T-helper 2 cell (primary cell): ENCODE data around the gene CRYBG1.

Experiments used
- DNase-seq, 5 experiments: peaks; one replicate each; pipeline versions ENCODE4 v3.0.0 to v3.0.0-alpha.2; 2012 to 2022

CRYBG1 gene

DNA sequence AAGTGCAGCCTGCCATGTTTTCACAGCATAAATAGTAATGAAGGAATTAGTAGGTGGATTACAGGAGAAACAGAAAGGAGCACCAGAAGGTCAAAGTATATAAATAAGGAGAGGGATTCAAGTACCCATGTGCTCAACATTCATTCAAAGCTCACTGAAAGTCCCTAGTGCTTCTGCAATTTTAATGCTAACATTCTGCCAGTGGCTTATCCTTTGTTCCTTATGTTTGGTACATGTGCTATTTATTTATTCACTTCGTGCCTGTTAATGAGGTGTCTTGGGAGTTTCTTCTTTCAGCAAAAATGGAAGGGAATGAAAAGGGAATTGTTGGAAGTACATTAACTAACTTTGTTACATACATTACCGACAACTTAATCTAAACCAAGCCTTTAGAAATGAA, 105.7 kb downstream of the CRYBG1 start:
- DNase-seq: no peak

GRCh38 chr6:106468935-106469334, 108.4 kb downstream of the CRYBG1 start:
- no peak for DNase-seq

DNA sequence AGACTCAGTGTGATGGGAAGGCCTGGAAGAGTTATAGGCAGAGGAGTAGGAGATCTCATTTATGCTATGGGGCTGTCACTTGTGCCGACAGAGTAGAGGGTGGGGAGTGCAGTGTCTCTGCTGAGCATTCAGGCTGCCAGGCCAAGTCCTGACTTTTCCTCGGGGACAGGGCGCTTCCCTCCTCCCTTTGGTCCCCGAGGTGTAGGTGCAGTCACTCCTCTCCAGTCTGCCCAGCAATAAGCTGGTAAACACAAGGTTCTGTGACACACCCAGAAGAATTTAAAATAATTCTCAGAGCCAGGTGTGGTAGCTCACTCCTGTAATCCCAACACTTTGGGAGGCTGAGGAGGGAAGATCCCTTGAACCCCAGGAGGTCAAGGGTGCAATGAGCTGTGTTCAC, 109.4 kb downstream of the CRYBG1 start:
- DNase-seq: no peak

GRCh38 chr6:106470316-106470715, 109.8 kb downstream of the CRYBG1 start:
- DNase-seq: no peak

DNA sequence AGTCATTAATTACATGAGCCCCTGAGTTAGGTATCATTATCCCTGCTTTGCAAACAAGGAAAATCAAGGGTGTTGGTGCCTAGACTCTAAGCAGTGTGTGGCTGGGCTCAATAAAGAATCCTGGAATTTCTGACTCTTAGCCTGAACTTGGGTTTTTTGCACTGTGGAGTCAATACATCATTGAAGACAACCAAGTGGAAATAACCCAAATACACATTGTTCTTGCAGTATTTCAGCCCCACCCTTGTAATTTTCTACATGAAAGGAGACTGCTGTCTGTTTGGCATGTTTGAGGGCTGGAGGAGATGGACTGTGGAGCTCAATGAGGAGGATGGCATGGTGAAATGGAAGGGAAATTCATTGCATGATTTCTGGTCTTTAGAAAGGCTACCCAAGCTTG, 110.3 kb downstream of the CRYBG1 start:
- no peak for DNase-seq

GRCh38 chr6:106473812-106474211, 113.3 kb downstream of the CRYBG1 start:
- no peak for DNase-seq

DNA sequence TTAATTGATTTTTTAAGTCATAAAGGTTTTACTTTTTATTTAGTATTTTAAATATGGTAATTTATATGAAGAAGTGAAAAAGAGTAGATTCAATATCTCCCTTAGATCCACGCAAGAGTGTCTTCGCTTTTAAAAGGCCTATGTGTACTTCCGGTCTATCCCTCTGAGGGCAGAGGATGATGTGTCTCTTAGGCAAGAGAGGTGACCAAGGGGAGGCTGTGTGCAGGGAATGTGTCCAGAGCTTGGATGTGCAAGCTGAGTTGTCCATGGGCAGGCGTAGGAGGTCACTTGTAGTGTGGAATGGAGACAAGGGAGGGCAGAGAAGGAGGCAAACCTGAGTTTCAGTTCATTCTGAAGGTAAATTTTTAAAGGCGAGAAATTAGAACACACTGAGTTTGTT, 113.9 kb downstream of the CRYBG1 start:
- DNase-seq: no peak

- no peak for DNase-seq
Measured at GRCh38 chr6:106475284-106475683, 114.8 kb downstream of the CRYBG1 start.

DNA sequence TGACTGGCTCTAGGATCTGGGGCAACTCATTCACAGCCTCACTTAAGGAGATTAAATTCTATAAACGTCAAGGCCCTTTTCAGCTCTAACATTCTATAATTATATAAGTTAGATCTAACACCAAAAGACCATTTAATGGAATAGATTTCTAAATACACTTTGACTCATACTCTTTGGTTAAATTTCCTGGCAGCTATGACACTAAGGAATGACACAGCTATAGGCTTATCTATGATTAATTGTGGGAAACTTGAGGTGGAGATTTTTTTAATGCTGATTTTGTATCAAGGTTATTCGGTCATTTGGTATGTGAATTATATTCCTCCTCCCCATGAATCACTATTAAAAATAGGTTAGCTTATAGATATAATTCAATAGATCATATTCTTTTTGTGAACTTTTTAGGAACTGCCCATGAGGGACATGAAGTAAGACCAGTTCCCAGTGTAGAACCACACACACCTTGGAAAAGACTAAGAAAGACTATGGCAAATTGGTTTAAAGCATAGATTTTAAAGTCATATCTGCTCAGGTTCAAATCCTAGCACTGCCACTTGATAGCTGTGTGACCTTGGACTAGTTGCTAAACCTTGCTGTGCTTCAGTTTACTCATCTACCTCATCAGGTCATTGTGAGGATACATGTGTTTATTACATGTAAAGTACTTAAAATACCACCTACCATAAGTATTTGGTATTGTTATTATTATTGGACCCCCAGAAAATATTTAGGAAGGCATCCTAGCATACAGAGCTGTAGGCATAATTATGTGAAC, 116.0 kb downstream of the CRYBG1 start:
- DNase-seq: no peak

DNA sequence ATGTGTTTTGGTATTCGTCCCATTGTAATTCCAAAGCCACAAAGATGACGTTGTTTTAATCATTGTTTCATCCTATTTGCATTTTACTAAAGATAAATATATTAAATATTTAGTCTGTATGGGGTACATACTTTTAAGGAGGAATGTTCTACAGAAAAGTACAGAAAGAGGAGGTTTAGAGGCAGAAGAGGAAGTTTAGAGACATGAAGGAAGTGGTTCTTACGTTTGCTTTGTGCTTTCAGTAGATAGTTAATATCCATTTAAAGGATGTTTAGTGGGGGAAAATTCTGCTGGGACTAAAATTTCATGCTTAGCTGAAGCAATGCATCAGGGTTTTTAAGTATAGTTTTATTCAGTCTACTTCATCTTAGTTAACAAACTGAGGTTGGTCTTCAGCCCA, 116.6 kb downstream of the CRYBG1 start:
- DNase-seq: no peak

DNA sequence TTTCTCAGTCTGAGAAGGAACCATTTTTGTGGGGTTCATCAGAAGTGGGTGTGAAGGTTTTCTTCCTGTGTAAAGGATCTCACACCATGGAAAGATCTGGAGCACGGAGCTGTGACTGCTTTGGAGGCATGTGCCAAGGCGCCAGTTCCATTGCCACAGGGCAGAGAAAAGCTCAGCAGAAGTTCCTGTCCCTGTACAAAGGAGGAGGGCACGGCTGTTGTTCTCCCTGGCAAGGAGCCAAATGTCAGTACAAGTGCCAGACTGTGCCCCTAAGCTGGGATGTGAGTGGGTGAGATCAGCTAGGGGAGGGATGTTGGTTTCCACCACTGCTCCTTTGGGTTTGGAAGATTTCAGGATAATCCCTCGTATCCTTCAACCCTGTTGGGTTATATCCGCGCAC, 117.3 kb downstream of the CRYBG1 start:
- DNase-seq: no peak

DNA sequence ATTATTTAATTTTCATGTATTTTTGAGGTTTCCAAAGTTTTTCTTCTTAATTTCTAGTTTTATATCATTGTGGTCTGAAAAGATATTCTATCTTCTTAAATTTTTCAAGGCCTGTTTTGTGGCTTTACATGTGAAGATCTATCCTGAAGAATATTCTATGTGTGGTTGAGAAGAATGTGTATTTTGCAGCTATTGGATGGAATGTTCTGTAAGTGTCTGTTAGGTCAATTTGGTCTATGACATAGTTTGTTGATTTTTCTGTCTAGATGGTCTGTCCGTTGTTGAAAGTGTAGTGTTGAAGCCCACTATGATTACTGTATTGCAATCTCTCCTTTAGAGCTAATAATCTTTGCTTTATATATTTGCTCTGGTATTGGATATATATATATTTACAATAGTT, 125.7 kb downstream of the CRYBG1 start:
- no peak for DNase-seq

DNA sequence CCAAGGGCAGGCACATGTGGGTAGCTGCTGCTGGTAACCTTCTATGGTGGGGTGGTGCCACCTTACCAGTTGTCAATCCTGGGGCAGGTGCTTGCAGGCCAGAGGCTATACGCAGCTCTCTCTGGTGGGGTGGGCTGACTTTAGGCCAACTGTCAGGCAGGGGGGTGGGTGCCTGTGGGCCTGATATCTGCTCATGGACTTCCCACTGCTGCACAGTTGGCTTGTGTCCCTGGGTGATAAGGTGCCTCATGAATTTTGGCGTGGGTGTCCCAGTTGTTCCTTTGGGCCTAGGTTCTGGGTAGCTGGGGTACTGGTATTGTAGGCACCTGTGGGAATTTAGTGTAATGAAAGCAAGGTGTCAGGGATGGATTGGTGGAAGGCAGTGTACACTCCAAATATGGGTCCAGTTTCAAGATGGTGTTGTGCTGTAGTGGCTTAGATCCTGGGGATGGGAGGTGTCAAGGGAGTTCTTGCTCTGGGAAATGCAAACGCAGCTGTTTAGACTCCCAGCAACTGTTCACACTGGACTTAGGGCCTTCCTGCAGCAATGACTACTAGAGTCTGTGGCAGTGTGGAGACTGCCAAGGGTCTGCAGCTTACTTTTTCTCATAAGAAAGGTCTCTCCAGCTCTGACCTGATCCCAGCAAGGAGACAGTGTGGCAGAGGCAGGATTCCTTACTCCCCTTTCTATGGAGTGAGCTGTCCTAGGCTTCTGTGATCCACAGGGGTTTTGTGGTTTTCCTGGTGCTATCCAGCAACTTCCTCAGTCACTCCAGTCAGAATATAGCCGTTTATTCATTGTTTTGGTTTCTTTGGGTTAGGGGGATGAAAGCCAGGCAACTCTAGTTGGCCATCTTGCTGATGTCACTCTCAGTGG, 128.2 kb downstream of the CRYBG1 start:
- DNase-seq: no peak

- no peak for DNase-seq
Measured at GRCh38 chr6:106490030-106490429, 129.5 kb downstream of the CRYBG1 start.

DNA sequence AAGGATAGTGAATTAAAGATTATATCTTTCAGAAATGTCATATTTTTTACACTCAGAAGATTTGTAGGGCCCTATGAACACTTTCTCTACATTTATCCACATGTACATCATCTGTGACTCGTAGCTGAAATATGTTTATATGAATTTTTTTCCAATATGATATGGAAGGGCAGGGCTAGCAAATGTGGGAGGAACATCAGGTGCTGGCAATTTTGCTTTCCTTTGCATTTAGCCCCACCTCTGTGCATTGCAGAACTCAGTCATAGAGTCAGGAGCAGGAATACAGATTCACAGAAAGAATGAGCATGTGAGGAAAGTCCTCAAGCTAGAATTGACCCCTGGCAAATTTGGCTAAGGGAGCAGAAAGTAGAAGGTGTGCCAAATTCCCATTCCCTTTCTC, 129.9 kb downstream of the CRYBG1 start:
- DNase-seq: no peak

- no peak for DNase-seq
Measured at GRCh38 chr6:106490974-106491373, 130.5 kb downstream of the CRYBG1 start.

- no peak for DNase-seq
Measured at GRCh38 chr6:106495014-106495413, 134.5 kb downstream of the CRYBG1 start.

DNA sequence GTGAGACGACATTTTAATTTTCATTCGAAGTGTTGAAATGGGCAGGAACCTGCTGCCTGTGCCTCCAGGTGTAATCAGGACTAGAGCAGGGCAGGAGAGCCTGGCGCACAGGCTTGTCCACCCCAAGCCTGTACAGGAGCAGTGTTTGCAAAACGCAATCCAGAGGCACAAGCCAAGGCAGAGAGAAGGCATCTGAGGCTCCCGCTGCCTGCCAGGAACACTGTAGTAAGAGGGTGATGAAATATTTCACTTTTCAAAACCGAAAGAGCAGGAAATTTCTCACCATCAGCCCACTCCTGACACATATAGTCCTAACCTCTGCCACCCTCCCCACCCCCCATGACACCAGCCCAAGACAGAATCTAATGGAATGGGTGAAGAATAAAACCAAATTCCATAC, 136.3 kb downstream of the CRYBG1 start:
- no peak for DNase-seq

DNA sequence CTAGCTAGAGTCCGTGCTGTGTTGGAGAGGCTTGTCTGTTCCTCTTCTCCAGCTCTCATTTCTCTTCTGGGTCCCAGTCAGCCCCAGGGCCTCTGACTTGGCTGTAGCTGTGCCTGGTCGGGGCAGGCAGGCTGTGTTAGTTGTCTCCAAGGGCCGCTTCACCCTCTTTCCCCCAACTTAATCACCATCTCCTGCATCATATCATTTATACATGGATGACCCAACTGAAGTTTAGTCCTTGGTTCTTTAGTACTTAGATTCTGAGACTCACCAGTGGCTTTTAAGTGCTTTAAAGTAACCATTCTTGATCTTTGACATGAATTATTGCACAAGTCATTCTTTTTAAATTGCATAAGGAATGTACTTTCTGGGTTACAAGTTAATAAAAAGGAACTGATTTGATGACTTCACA, 141.4 kb downstream of the CRYBG1 start:
- no peak for DNase-seq

- no peak for DNase-seq
Measured at GRCh38 chr6:106502559-106502958, 142.0 kb downstream of the CRYBG1 start.

- peak in 1 of 5 experiments; percentile 71 for DNase-seq
Measured at GRCh38 chr6:106508277-106508676, 147.8 kb downstream of the CRYBG1 start.

- no peak for DNase-seq
Measured at GRCh38 chr6:106508834-106509233, 148.3 kb downstream of the CRYBG1 start.

GRCh38 chr6:106509420-106510089, 149.0 kb downstream of the CRYBG1 start:
- DNase-seq: no peak
